Measurements from ENCODE around the gene SIVA1.

SIVA1 gene

GRCh38 chr14:104715416-104715815 is 37.5 kb upstream of the SIVA1 start:
- FAIRE-seq, result no peak
- no peak for DNase-seq (ENCODE audit: insufficient read length, low spot score)
- no peak for TF ChIP-seq CTCF (IDR thresholded peaks at IDR 0.05; ENCODE audit: insufficient read depth, missing control alignments)

GRCh38 chr14:104715871-104716270 is 37.1 kb upstream of the SIVA1 start:
- TF ChIP-seq CTCF (IDR thresholded peaks at IDR 0.05; ENCODE audit: insufficient read depth, missing control alignments), result no peak
- no peak for DNase-seq (ENCODE audit: insufficient read length, low spot score)
- FAIRE-seq, result no peak

GRCh38 chr14:104717137-104717536 is 35.8 kb upstream of the SIVA1 start:
- no peak for DNase-seq (ENCODE audit: insufficient read length, low spot score)
- TF ChIP-seq CTCF (IDR thresholded peaks at IDR 0.05; ENCODE audit: insufficient read depth, missing control alignments), result no peak
- no peak for FAIRE-seq

GRCh38 chr14:104717646-104718045 is 35.3 kb upstream of the SIVA1 start:
- no peak for FAIRE-seq
- DNase-seq (ENCODE audit: insufficient read length, low spot score), result no peak
- no peak for TF ChIP-seq CTCF (IDR thresholded peaks at IDR 0.05; ENCODE audit: insufficient read depth, missing control alignments)

GRCh38 chr14:104718147-104718546 is 34.8 kb upstream of the SIVA1 start:
- no peak for FAIRE-seq
- no peak for DNase-seq (ENCODE audit: insufficient read length, low spot score)
- TF ChIP-seq CTCF (IDR thresholded peaks at IDR 0.05; ENCODE audit: insufficient read depth, missing control alignments), result no peak

GRCh38 chr14:104718871-104719270 is 34.1 kb upstream of the SIVA1 start:
- FAIRE-seq, result no peak
- no peak for DNase-seq (ENCODE audit: insufficient read length, low spot score)
- no peak for TF ChIP-seq CTCF (IDR thresholded peaks at IDR 0.05; ENCODE audit: insufficient read depth, missing control alignments)

GRCh38 chr14:104719343-104719742 is 33.6 kb upstream of the SIVA1 start:
- no peak for FAIRE-seq
- no peak for DNase-seq (ENCODE audit: insufficient read length, low spot score)
- TF ChIP-seq CTCF (IDR thresholded peaks at IDR 0.05; ENCODE audit: insufficient read depth, missing control alignments), result no peak
